Psoas muscle (tissue), 8 donors: ENCODE data around the gene BTBD17. TPM values are rescaled to one million over a fixed set of nuclear protein-coding genes. Genes with fewer than 3 reads are reported as not detected.

Experiments used
- ATAC-seq, 4 donors: fragments of 200-7000 bp; cut with Tn5 transposase; one replicate each; pipeline ENCODE4 v1.9.1; 2020; ENCODE audit warnings: moderate library complexity in 3 of 4, mild to moderate bottlenecking in 2 of 4
- DNase-seq, 2 donors: peaks; one replicate each; pipeline ENCODE4 v3.0.0-alpha.2; 2020
- H3K27ac ChIP-seq: fragments of 200-600 bp; one replicate; pipeline ENCODE4 v1.8.0; 2022
- H3K27me3 ChIP-seq, 3 donors: fragments of 200-600 bp in 1 of 3; one replicate each; pipeline versions ENCODE4 v1.6.1 to v1.8.0; 2013 to 2022; ENCODE audit warnings: low read length in 2 of 3, mild to moderate bottlenecking in 2 of 3, moderate library complexity in 1 of 3; ENCODE audit not compliant: insufficient read depth in 3 of 3
- H3K36me3 ChIP-seq, 2 donors: fragments of 200-600 bp in 1 of 2; one replicate each; pipeline versions ENCODE4 v1.6.1 to v1.8.0; 2013 to 2022; ENCODE audit warnings: low read depth in 1 of 2, mild to moderate bottlenecking in 1 of 2, moderate library complexity in 1 of 2; ENCODE audit not compliant: insufficient read depth in 1 of 2
- H3K4me1 ChIP-seq: fragments of 200-600 bp; one replicate; pipeline ENCODE4 v1.8.0; 2022
- H3K4me3 ChIP-seq: fragments of 200-600 bp; one replicate; pipeline ENCODE4 v1.8.0; 2022; ENCODE audit warnings: mild to moderate bottlenecking
- H3K9me3 ChIP-seq: fragments of 200-600 bp; one replicate; pipeline ENCODE4 v1.8.0; 2022
- WGBS, 3 donors: extraction: QIAGEN DNeasy Blood & Tissue Kit; methylation state at CpG; one replicate each; pipeline versions ENCODE4 v1.1.6 to v1.1.7; 2013; 5-methylcytosine and 5-hydroxymethylcytosine counted together
- intact Hi-C, 2 donors: fragments of 100-400 bp; cut with DNase I; formaldehyde crosslinking; loops; one replicate each; pipeline versions ENCODE4 v1.11.0 to v1.14.2; 2022
- polyA plus RNA-seq, 3 donors: library from polyadenylated mRNA; stranded (reverse); fragments of 200-250 nt; gene quantifications; one replicate each; pipeline ENCODE4 v1.2.3, GENCODE V29; 2013
- total RNA-seq, 4 donors: library from RNA; stranded (reverse); fragmentation: NEBNext Ultra II Directional in 2 of 4; extraction: Animal tissue kit (Norgen Biotek cat#: 25700) in 2 of 4; gene quantifications; one replicate each; pipeline versions ENCODE4 v1.2.1 to v1.2.4, GENCODE V29; 2021 to 2023
- TF ChIP-seq, protein P1 (sequence below): fragments of 200-600 bp; IDR thresholded peaks from one replicate; pipeline ENCODE4 v1.8.0; 2022; ENCODE audit warnings: antibody characterized with exemption
- donor health status: healthy with polysubstance abuse.
- donor health status: DM: no; HTN: no; CAD: no; lungs with moderate emphysema.
- donor health status: Bipolar disorder and iron deficiency.
- donor health status: healthy.
- donor health status: DM: yes; HTN: yes; CAD: no.
- donor health status: DM: no; HTN: no; CAD: no.
- donor health status: DM: no; HTN: no; CAD: no.
- donor health status: DM: yes; HTN: yes; CAD: no.

BTBD17 gene
- total and polyA plus RNA-seq, 7 donors, result not detected

DNA sequence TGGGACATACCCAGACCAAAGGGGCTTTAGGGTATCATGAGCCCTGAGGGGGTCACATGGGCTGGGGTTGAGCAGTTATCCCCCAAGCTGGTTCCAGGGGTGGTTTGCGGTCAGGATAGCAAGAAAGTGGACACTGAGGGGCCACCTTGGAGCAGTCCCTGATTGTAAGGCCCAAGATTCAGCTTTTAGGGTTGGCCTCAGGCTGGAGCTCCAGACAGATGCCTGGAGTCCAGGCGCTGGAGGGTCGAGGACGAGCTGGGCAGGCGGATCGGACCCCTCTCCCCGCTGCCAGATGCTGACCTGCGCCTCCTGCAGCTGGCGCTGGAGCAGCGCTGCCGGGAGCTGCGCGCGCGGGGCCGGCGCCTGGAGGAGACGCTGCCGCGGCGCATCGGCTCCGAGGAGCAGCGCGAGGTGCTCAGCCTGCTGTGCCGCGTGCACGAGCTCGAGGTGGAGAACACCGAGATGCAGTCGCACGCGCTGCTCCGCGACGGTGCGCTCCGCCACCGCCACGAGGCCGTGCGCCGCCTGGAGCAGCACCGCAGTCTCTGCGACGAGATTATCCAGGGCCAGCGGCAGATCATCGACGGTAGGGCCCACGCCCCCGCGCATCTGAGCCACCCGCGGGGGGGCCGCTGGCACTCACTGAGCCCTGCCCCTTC, 10.0 kb downstream of the BTBD17 start:
- 7 to 13% (median 11%) methylated on average over 37 to 55 of the region's 55 CpGs for WGBS, 3 donors
- intact Hi-C loops, result loop anchor here in 1 of 2 donors (5.0 kb wide), 1 partner anchor 49 kb away; no protein-coding TSS in a partner anchor
- no peak for DNase-seq

DNA sequence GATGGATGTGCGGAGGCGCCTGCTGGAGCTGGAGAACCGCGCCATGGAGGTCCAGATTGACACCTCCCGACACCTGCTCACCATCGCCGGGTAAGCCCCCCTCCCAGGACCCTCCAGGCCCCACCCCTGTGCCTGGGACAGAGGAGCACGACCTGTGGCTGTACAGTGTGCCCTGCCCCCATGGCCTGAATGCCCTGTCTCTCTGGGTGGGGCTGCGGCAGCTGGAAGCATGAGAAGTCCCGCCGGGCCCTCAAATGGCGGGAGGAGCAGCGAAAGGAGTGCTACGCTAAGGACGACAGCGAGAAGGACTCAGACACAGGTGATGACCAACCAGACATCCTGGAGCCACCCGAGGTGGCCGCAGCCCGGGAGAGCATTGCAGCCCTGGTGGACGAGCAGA, 11.2 kb downstream of the BTBD17 start:
- no peaks in the 10 kb centered on the region for H3K36me3 ChIP-seq
- H3K27me3 ChIP-seq, result peaks cover 0 to 58% (median 22%) of the 10 kb centered on the region in 3 donors

More for the DNA sequence above, 10.0 kb downstream of the BTBD17 start:
- ATAC-seq, result no peak
- H3K27ac ChIP-seq, result no peak overlapping the region
- H3K27me3 ChIP-seq, result peaks cover 0 to 70% (median 27%) of the 10 kb centered on the region in 3 donors
- TF ChIP-seq, protein P1, sequence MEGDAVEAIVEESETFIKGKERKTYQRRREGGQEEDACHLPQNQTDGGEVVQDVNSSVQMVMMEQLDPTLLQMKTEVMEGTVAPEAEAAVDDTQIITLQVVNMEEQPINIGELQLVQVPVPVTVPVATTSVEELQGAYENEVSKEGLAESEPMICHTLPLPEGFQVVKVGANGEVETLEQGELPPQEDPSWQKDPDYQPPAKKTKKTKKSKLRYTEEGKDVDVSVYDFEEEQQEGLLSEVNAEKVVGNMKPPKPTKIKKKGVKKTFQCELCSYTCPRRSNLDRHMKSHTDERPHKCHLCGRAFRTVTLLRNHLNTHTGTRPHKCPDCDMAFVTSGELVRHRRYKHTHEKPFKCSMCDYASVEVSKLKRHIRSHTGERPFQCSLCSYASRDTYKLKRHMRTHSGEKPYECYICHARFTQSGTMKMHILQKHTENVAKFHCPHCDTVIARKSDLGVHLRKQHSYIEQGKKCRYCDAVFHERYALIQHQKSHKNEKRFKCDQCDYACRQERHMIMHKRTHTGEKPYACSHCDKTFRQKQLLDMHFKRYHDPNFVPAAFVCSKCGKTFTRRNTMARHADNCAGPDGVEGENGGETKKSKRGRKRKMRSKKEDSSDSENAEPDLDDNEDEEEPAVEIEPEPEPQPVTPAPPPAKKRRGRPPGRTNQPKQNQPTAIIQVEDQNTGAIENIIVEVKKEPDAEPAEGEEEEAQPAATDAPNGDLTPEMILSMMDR, result no peak
- H3K36me3 ChIP-seq, result no peaks in the 10 kb centered on the region
- H3K9me3 ChIP-seq, result no peaks in the 10 kb centered on the region
- H3K4me3 ChIP-seq, result no peak overlapping the region
- no peaks in the 10 kb centered on the region for H3K4me1 ChIP-seq

DNA sequence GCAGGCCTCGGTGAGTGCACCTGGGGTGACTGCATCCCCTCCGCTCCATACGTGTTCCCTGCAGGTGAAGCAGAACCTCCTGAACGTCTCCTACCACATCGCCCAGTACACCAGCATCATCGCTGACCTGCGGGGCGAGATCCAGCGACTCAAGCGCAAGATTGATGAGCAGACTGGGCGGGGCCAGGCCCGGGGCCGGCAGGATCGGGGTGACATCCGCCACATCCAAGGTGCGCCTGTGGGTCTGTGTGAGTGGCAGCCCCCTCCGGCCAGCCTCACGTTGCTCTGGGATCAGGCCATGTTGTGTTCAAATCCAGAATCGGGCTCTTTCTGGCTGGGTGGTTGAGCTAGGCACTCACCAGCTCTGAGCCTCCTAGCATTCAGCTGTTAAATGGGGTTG, 12.5 kb downstream of the BTBD17 start:
- Histone ChIP-seq H3K36me3 (no peaks in the 10 kb centered on the region), H3K4me1 (no peaks in the 10 kb centered on the region), H3K27ac (no peak overlapping the region), H3K9me3 (no peaks in the 10 kb centered on the region), H3K4me3 (no peak overlapping the region), H3K27me3 (peaks cover 0 to 50% (median 16%) of the 10 kb centered on the region in 3 donors)
- TF ChIP-seq, protein P1, result no peak
- intact Hi-C loops, result no loop called here
- 75 to 81% (median 79%) methylated on average over 19 of the region's 19 CpGs for WGBS, 3 donors
- DNase-seq (no peak), ATAC-seq (no peak)

More for the DNA sequence above, 11.2 kb downstream of the BTBD17 start:
- Histone ChIP-seq H3K4me1 (no peaks in the 10 kb centered on the region), H3K4me3 (no peak overlapping the region), H3K9me3 (no peaks in the 10 kb centered on the region), H3K27ac (no peak overlapping the region)
- TF ChIP-seq, protein P1, result no peak
- ATAC-seq, result no peak
- WGBS, 3 donors, result 70 to 77% (median 75%) methylated on average over 20 of the region's 20 CpGs
- intact Hi-C loops, result loop anchor here in 1 of 2 donors (5.0 kb wide), 1 partner anchor 48 kb away; no protein-coding TSS in a partner anchor
- no peak for DNase-seq

DNA sequence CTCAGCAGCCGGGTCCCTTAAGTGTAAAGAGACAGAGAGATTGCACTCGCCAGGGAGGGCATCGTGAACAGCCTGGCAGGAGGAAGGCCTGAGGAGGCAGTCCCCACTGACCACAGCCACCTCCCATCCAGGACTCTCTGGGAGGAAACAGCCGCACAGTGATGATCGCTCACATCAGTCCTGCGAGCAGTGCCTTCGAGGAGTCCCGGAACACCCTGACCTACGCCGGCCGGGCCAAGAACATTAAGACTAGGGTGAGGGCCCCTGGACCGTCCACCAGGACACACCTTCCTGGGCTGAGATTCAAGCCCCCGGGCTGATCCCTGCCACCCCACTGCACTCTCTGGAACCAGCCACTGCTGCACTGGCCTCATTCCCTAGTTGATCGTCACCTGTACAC, 14.0 kb downstream of the BTBD17 start:
- 69 to 78% (median 75%) methylated on average over 10 to 14 of the region's 14 CpGs for WGBS, 3 donors

More for the DNA sequence above, 14.0 kb downstream of the BTBD17 start:
- H3K4me1 ChIP-seq, result no peaks in the 10 kb centered on the region
- DNase-seq (no peak), ATAC-seq (no peak)
- no peaks in the 10 kb centered on the region for H3K9me3 ChIP-seq
- H3K4me3 ChIP-seq, result no peak overlapping the region
- TF ChIP-seq, protein P1, result no peak
- H3K27me3 ChIP-seq, result peaks cover 0 to 36% (median 13%) of the 10 kb centered on the region in 3 donors
- intact Hi-C loops, result no loop called here
- no peak overlapping the region for H3K27ac ChIP-seq
- H3K36me3 ChIP-seq, result no peaks in the 10 kb centered on the region
